Ovary (tissue), 3 donors: ENCODE results near the gene EFTUD2.

Experiments
- EP300 ChIP-seq: sonication (generic); formaldehyde crosslinking; IDR thresholded peaks from one replicate; pipeline ENCODE4 v1.6.1; 2017; ENCODE audit warnings: antibody characterized with exemption
- POLR2A ChIP-seq: fragments of 450-650 bp; IDR thresholded peaks from one replicate; pipeline ENCODE4 v1.6.1; 2017; ENCODE audit warnings: antibody characterized with exemption, mild to moderate bottlenecking, moderate library complexity
- TF ChIP-seq, protein P1 (sequence below), 3 donors: fragments of 450-650 bp in 2 of 3; fragments of 200-600 bp in 1 of 3; IDR thresholded peaks; one replicate each; pipeline versions ENCODE4 v1.5.1 to v1.8.0; 2016 to 2022; ENCODE audit warnings: antibody characterized with exemption in 3 of 3, mild to moderate bottlenecking in 1 of 3
- donor health status: DM: no; HTN: no; CAD: no.

DNA sequence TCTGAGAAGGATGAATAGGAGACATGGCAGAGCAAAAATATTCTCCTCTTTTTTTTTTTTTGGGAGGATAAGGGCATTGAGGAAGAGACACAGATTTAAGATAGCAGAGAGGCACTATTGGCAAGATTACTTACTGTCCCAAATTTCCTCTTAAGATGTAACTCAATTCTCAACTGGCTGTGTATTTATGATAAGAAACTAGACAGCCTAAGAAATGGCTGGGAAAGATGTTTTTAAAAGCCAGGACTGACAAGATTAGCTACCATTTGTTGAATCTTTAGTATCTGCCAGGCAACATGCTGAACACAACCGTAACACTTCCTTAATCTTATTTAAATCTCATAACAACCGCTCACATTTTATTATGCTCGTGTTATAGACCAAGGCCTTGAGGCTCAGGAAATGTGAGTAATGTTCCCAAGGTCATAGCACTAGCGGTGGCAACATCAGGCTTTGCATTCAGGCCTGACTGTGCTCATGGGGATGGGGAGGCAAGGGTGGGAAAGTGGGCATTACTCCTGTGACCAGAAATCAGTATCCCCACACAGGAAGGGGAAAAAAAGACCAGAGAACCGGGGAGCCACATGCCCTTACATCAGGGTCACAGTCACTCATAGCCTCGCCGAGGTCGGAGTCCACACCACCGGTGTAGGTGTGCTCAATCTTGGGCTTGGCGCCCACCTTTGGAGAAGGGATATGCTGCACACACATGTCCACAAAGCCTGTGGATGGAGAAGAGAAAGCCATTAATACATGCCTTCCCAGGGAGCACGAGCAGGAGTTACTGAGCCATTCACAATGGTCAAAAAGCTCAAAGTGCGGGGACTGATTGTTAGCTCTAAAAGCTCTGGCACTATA lies 36.0 kb downstream of the EFTUD2 start:
- TF ChIP-seq, protein P1, sequence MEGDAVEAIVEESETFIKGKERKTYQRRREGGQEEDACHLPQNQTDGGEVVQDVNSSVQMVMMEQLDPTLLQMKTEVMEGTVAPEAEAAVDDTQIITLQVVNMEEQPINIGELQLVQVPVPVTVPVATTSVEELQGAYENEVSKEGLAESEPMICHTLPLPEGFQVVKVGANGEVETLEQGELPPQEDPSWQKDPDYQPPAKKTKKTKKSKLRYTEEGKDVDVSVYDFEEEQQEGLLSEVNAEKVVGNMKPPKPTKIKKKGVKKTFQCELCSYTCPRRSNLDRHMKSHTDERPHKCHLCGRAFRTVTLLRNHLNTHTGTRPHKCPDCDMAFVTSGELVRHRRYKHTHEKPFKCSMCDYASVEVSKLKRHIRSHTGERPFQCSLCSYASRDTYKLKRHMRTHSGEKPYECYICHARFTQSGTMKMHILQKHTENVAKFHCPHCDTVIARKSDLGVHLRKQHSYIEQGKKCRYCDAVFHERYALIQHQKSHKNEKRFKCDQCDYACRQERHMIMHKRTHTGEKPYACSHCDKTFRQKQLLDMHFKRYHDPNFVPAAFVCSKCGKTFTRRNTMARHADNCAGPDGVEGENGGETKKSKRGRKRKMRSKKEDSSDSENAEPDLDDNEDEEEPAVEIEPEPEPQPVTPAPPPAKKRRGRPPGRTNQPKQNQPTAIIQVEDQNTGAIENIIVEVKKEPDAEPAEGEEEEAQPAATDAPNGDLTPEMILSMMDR (IDR thresholded peaks at IDR 0.05), result no peak
- TF ChIP-seq POLR2A (no peak), EP300 (no peak)
